ENCODE measurements around the gene CIITA.

GRCh38 chr16:10871157-10871991, 5.6 kb upstream of the CIITA start:
- TF ChIP-seq EP300 (IDR thresholded peaks at IDR 0.05; ENCODE audit: low read depth) = no peak
- no peak for TF ChIP-seq CTCF (IDR thresholded peaks at IDR 0.05)
- no peak for TF ChIP-seq POLR2A (IDR thresholded peaks at IDR 0.05)

Data from transverse colon (tissue), 3 donors.